DOHH2 (cell line): ENCODE results near the gene PHACTR1.

Source experiments
- H3F3A ChIP-seq: fragments of 200-600 bp; sonication (generic), shearing (Covaris generic); 2 replicates; pipeline ENCODE4 v1.6.0; 2016; ENCODE audit warnings: antibody characterized with exemption, mild to moderate bottlenecking; ENCODE audit not compliant: control insufficient read depth, insufficient read depth
- H3K27ac ChIP-seq: fragments of 200-600 bp; sonication (generic); 2 replicates; pipeline ENCODE4 v1.5.1; 2014; ENCODE audit warnings: low read depth, mild to moderate bottlenecking, low read length, moderate library complexity
- H3K27me3 ChIP-seq: fragments of 200-600 bp; sonication (generic); 2 replicates; pipeline ENCODE4 v1.6.1; 2014; ENCODE audit warnings: mild to moderate bottlenecking, low read length, mixed read lengths; ENCODE audit not compliant: control insufficient read depth
- H3K36me3 ChIP-seq: fragments of 200-600 bp; sonication (generic); 2 replicates; pipeline ENCODE4 v1.6.1; 2014; ENCODE audit warnings: mild to moderate bottlenecking, low read length, moderate library complexity, mixed read lengths; ENCODE audit not compliant: control insufficient read depth
- H3K4me1 ChIP-seq: fragments of 200-600 bp; sonication (generic); 2 replicates; pipeline ENCODE4 v1.6.1; 2014; ENCODE audit warnings: mild to moderate bottlenecking, low read length, mixed read lengths; ENCODE audit not compliant: control insufficient read depth
- H3K4me2 ChIP-seq: fragments of 200-600 bp; sonication (generic); 2 replicates; pipeline ENCODE4 v1.6.0; 2014; ENCODE audit warnings: mild to moderate bottlenecking, low read length, moderate library complexity
- H3K4me3 ChIP-seq: fragments of 200-600 bp; sonication (generic); 2 replicates; pipeline ENCODE4 v1.5.1; 2014; ENCODE audit warnings: mild to moderate bottlenecking, low read length, mixed read lengths
- H3K79me2 ChIP-seq: fragments of 200-600 bp; sonication (generic); 2 replicates; pipeline ENCODE4 v1.6.1; 2014; ENCODE audit warnings: mild to moderate bottlenecking, low read length, mixed read lengths; ENCODE audit not compliant: control insufficient read depth
- H3K9me2 ChIP-seq: fragments of 200-600 bp; sonication (generic); replicated peaks from 2 replicates; pipeline ENCODE4 v1.6.1; 2014; ENCODE audit warnings: mild to moderate bottlenecking, low read length, mixed read lengths; ENCODE audit not compliant: control insufficient read depth
- H3K9me3 ChIP-seq: fragments of 200-600 bp; sonication (generic); 2 replicates; pipeline ENCODE4 v1.6.1; 2014; ENCODE audit warnings: antibody characterized with exemption, low read length, mixed read lengths; ENCODE audit not compliant: control insufficient read depth, insufficient read depth
- H4K20me1 ChIP-seq: fragments of 200-600 bp; sonication (generic); 2 replicates; pipeline ENCODE4 v1.6.0; 2014; ENCODE audit warnings: low read depth, mild to moderate bottlenecking, antibody characterized with exemption, low read length, moderate library complexity; ENCODE audit not compliant: control insufficient read depth, insufficient read depth
- EZH2phosphoT487 ChIP-seq: fragments of 200-600 bp; sonication (generic); IDR thresholded peaks from 2 replicates; pipeline ENCODE4 v1.6.1; 2017; ENCODE audit warnings: borderline replicate concordance, mild to moderate bottlenecking, antibody characterized with exemption, low read length, moderate library complexity, mixed read lengths
- TF ChIP-seq, protein P1 (sequence below): fragments of 200-600 bp; sonication (generic); IDR thresholded peaks from one replicate; pipeline ENCODE4 v1.5.1; 2014; ENCODE audit warnings: antibody characterized with exemption, mild to moderate bottlenecking, low read depth, low read length; ENCODE audit not compliant: poor library complexity, severe bottlenecking

The PHACTR1 gene

DNA sequence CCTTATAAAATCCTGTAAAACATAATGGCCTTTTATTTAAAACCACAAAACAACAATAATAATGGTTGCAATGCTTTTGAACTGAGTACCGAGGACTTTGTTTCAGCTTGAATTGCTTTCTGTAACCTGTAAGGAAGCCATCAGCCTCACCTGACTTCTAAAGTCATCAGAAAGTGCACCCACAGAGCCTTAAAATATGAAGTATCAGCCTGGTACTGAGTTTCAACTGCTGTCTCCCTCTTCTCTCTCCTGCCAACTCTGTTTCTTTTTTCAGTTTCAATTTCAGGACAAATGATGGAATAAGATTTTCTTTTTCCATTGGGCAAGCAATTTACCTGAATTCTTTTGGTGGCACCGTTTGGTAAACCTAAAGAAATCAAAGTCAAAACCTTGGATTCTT lies 119.4 kb downstream of the PHACTR1 start:
- no peak overlapping the region for H3K4me3 ChIP-seq

DNA sequence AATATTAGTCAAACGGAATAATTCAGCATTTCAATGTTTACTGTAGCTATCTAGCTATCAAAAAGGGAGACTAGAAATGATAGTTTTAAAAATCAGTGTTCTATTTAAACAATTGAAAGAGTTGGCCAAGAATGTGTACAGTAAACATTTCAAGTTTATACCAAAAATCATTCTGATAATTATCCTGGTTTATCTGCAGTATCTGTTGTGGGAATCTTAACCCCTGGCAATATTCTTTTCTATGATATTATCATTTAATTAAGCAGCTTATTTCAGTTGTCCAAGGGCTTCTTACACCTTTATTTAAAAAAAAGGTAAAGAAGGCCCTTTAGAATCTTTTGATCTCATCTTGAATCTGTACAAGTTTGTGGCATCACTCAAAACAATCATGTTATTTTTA lies 125.1 kb downstream of the PHACTR1 start:
- Histone ChIP-seq H3K27me3 (no peaks in the 10 kb centered on the region), H3K9me3 (no peaks in the 10 kb centered on the region), H3K4me2 (no peak overlapping the region), H3F3A (no peaks in the 10 kb centered on the region), H3K4me1 (no peaks in the 10 kb centered on the region), H3K4me3 (no peak overlapping the region), H4K20me1 (no peaks in the 10 kb centered on the region), H3K36me3 (no peaks in the 10 kb centered on the region), H3K9me2 (no peaks in the 10 kb centered on the region), H3K27ac (no peak overlapping the region), H3K79me2 (no peaks in the 10 kb centered on the region)
- TF ChIP-seq EZH2phosphoT487: no peak
- TF ChIP-seq, protein P1, sequence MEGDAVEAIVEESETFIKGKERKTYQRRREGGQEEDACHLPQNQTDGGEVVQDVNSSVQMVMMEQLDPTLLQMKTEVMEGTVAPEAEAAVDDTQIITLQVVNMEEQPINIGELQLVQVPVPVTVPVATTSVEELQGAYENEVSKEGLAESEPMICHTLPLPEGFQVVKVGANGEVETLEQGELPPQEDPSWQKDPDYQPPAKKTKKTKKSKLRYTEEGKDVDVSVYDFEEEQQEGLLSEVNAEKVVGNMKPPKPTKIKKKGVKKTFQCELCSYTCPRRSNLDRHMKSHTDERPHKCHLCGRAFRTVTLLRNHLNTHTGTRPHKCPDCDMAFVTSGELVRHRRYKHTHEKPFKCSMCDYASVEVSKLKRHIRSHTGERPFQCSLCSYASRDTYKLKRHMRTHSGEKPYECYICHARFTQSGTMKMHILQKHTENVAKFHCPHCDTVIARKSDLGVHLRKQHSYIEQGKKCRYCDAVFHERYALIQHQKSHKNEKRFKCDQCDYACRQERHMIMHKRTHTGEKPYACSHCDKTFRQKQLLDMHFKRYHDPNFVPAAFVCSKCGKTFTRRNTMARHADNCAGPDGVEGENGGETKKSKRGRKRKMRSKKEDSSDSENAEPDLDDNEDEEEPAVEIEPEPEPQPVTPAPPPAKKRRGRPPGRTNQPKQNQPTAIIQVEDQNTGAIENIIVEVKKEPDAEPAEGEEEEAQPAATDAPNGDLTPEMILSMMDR: no peak

More for the DNA sequence above, 119.4 kb downstream of the PHACTR1 start:
- no peaks in the 10 kb centered on the region for H4K20me1 ChIP-seq
- no peaks in the 10 kb centered on the region for H3K79me2 ChIP-seq
- no peaks in the 10 kb centered on the region for H3F3A ChIP-seq
- H3K27ac ChIP-seq: no peak overlapping the region
- no peak overlapping the region for H3K4me2 ChIP-seq
- H3K4me1 ChIP-seq: no peaks in the 10 kb centered on the region
- no peaks in the 10 kb centered on the region for H3K36me3 ChIP-seq
- H3K27me3 ChIP-seq: no peaks in the 10 kb centered on the region; the same call in 1 of the 2 replicates
- no peak for TF ChIP-seq EZH2phosphoT487
- TF ChIP-seq, protein P1: no peak
- no peaks in the 10 kb centered on the region for H3K9me3 ChIP-seq
- no peaks in the 10 kb centered on the region for H3K9me2 ChIP-seq

DNA sequence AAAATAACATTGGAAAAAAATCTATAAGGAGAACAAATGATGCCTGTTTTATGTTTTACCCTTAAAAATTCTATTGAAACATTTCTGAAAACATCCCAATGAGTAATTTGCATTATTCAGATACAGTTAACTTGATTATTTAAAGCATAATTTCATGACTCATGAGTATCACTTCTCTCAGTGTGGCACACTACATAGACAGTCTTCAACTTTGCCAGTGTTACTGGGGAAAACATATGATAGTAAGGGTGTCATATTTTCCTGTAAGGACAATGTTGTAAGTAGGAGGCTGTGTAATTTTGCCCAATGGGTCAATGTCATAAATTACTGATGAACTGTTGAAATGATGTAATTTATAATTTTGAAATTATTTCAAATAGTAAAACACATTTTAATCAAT lies 125.5 kb downstream of the PHACTR1 start:
- no peak for TF ChIP-seq EZH2phosphoT487
- TF ChIP-seq, protein P1: no peak
- Histone ChIP-seq H3K4me3 (no peak overlapping the region), H3K27me3 (no peaks in the 10 kb centered on the region), H3K27ac (no peak overlapping the region), H3K4me1 (no peaks in the 10 kb centered on the region), H3K4me2 (no peak overlapping the region), H3K9me2 (no peaks in the 10 kb centered on the region), H3F3A (no peaks in the 10 kb centered on the region), H3K36me3 (no peaks in the 10 kb centered on the region), H3K79me2 (no peaks in the 10 kb centered on the region), H3K9me3 (no peaks in the 10 kb centered on the region), H4K20me1 (no peaks in the 10 kb centered on the region)

DNA sequence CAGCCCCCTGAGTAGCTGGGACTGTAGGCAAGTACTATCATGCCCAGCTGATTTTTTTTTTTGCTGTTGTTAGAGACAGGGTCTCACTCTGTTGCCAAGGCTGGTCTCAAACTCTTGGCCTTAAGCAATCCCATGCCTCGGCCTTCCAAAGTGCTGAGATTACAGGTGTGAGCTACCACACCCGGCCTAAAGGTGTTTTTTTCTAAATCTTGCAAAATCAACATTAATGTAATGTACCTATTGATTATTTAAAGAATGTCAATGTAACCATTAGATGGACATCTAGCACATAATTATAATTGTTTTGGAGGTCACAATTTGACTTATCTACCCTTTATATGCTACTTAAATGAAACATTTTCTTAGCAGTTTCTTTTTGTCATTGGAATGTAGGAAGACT lies 126.1 kb downstream of the PHACTR1 start:
- Histone ChIP-seq H3K36me3 (no peaks in the 10 kb centered on the region), H3K79me2 (no peaks in the 10 kb centered on the region), H3K27me3 (no peaks in the 10 kb centered on the region), H3F3A (no peaks in the 10 kb centered on the region), H3K4me2 (no peak overlapping the region), H3K4me3 (no peak overlapping the region), H3K27ac (no peak overlapping the region), H4K20me1 (no peaks in the 10 kb centered on the region), H3K4me1 (no peaks in the 10 kb centered on the region), H3K9me3 (no peaks in the 10 kb centered on the region), H3K9me2 (no peaks in the 10 kb centered on the region)
- TF ChIP-seq, protein P1: no peak
- no peak for TF ChIP-seq EZH2phosphoT487
